Measurements from ENCODE around the gene MPP2.
A peak's percentile ranks its signal among the peaks of the same experiment; 100 is the strongest.
"Not testable (repeated sequence)": the region's sequence is repeated elsewhere in the genome, so short reads cannot be mapped to it uniquely, and the experiment has no call there.

MPP2 gene

GRCh38 chr17:43844241-43844640 lies 63.1 kb downstream of the MPP2 start:
- no peak for DNase-seq

- no peak for DNase-seq
Observed at GRCh38 chr17:43842975-43843325, 64.4 kb downstream of the MPP2 start.

GRCh38 chr17:43842091-43842974 lies 65.0 kb downstream of the MPP2 start:
- DNase-seq = not testable (repeated sequence)

DNA sequence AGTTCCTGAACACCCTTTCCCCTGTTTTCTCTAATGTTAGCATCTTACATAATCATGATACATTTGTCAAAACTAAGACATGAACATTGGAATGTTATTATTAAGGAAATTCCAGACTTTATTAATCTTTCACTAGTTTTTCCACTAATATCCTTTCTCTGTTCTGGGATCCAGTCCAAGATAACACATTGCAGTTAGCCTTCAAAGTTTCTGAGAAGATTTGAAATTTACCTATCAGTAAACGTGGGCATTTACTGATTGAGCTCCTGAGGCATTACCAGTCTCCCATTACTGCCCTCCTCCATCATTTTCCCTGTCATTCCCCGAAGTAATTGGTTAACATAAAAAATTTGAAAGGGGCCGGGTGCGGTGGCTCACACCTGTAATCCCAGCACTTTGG lies 66.1 kb downstream of the MPP2 start:
- DNase-seq = no peak

- no peak for DNase-seq
Observed at GRCh38 chr17:43840814-43841213, 66.5 kb downstream of the MPP2 start.

- peak; percentile 95 for DNase-seq
Observed at GRCh38 chr17:43839670-43840108, 67.6 kb downstream of the MPP2 start.

DNA sequence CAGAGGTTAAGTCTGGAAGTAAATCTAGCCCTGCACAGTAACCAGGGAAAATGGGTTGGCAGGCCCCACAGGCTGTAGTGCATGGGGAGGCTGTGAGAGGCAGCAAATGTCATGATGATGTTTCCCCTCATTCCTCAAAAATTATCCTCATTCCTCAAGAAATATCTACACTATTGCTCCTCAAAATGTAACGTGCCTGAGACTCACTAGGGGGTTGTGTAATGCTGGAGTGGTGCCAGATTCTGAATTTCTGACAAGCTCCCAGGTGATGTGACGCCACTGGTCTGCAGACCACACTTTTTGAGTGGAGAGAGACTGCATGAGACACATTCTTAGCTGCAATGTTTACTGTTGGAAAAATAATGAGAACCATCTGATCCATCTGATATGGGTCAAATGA lies 73.2 kb downstream of the MPP2 start:
- DNase-seq = peak; percentile 33

GRCh38 chr17:43832976-43833829 lies 74.1 kb downstream of the MPP2 start, which contains the start of gene MPP3:
Gene MPP3 (minus strand): TSS chr17:43833146. CDS start chr17:43831906, 1,240 bp downstream.
- DNase-seq = peak; percentile 71

DNA sequence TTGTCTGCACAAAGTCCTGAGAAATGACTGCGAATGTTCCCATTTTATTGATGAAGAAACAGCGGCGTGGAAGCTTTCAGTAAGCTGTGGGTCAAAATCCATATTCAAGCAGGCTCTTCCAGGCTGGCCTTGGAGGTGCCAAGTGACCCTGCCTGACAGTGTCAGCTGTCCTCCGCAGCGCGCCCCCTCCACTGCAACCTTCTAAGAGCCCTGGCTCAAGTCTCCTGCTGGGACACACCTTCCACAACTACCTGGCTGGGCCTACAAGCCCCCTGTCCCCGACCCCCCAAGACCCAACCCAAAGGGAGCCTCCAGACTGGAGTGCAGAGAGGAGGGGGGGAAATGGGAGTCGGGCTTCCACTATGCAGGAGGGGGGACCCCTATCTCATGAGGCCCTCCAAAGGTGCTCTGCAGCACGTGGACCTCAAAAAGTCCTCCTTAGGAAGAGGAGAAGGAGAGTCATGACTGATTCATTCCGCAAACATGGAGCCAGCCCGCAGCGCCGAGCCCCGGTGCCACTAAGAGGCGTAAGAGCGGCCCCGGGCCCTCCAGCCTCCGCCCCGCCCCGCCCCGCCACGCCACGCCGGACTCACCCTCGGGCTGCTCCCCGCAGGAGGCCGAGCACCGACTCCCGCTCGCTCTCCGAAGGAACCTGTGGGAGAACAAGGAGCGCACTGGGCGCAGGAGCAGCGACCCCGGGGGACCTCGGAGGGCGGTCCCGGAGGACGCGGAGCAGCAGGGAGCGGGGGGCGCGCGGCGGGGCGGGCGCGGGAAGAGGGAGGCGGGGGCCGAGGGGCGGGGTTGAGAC lies 75.0 kb downstream of the MPP2 start:
- DNase-seq = no peak

- no peak for DNase-seq
Observed at GRCh38 chr17:43831633-43832032, 75.7 kb downstream of the MPP2 start.

DNA sequence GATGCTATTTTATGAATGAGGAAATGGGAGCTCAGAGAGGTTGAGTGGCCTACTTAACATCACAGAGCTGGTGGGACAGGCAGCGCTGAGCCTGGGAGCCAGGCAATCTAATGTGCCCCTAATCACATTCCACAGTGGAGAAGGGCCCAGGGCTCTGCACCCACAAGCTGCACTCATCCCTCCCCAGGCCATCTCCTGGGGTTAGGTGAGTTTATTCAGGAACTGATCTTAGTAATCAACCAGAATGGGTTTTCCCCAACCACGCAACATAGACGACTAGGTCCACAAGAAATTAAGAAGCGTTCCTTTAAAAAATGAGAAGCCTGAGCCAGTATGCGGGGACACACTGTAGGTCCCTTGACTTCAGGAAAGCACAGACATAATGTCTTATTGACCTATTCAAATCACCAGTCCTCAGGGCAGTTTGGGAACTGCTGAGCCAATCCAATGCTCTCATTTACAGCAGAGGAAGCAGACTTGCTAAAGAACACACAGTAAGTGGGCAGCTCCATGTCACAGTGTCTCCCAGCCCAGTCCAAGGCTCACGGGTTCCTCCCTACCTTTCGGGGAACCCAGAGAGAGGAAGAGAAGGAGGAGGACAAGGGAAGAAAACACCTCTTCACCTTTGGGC lies 76.7 kb downstream of the MPP2 start:
- DNase-seq = no peak

- no peak for DNase-seq
Observed at GRCh38 chr17:43829738-43830137, 77.6 kb downstream of the MPP2 start.

DNA sequence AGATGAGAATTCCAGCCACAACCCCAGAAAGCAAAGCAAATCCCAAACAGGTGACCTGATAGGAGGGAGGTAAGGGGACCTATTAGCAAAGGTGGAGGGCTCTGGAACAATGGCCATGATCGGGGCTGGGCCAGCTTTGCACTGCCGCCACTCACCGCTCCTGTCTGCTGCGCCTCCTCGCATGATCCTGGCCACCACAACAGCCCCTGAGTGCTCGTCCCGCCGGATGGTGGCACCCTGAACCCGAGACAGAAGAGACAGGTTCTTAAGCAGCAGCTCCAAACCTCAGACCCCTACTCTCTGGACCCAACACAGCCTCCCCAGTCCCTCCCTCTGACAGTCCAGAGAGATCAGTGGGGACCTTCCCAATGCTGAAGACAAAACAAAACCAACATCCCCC lies 79.7 kb downstream of the MPP2 start:
- no peak for DNase-seq

DNA sequence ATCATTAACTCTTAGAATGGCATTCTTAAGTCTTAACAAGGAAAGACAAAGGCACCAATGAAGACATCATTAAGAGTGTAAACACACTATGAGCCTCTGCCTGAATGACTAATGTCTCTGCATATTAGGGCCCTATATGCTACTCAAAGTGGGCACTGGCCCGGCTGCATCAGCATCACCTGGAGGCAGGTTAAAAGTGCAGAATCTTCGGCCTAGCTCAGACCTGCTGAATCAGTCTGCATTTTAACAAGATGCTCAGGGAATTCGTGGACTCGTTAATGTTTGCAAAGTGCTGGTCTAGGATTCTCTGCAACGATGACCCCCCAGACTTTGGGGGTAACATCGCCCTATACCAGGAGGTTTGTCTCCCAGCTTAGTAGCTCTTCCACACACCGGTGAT lies 81.1 kb downstream of the MPP2 start:
- DNase-seq = no peak

GRCh38 chr17:43825567-43825966 lies 81.8 kb downstream of the MPP2 start:
- DNase-seq = no peak

Data from COR-L47 (cell line).